IMR-90 (cell line): ENCODE results near the gene S100A1. TPM values are rescaled to one million over a fixed set of nuclear protein-coding genes. Genes with fewer than 3 reads are reported as not detected.

Experiments used
- ATAC-seq: fragments of 200-7000 bp; cut with Tn5 transposase; 2 replicates; pipeline ENCODE4 v1.9.1; 2020; ENCODE audit warnings: low read depth, mild to moderate bottlenecking, moderate library complexity
- BruUV-seq: library from RNA; stranded (reverse); fragments of 400-500 nt; replicated peaks from 2 replicates; lab custom pipeline; 2021; lab: Mats Ljungman, UMichigan
- CTCF ChIA-PET: fragments of 300-600 bp; formaldehyde crosslinking; extraction: SDS; loops from one replicate; lab custom pipeline; 2021; ENCODE audit warnings: antibody characterized with exemption; lab: Yijun Ruan, JAX
- POLR2A ChIA-PET: fragments of 300-600 bp; sonication (Branson Sonifier 250); formaldehyde crosslinking; loops from one replicate; lab custom pipeline; 2022; ENCODE audit warnings: antibody characterized with exemption; ENCODE audit not compliant: unreplicated experiment; lab: Charles Lee
- DNase-seq: peaks from one replicate; pipeline ENCODE4 v3.0.0; 2013
- H2AFZ ChIP-seq: replicated peaks from 2 replicates; pipeline ENCODE3; 2013; ENCODE audit warnings: low read length, mild to moderate bottlenecking; ENCODE audit not compliant: poor library complexity
- H2AK5ac ChIP-seq: 2 replicates; pipeline ENCODE4 v1.6.1; 2013; ENCODE audit warnings: low read depth, low read length, inconsistent platforms
- H2AK9ac ChIP-seq: replicated peaks from 2 replicates; pipeline ENCODE3; 2013; ENCODE audit warnings: mild to moderate bottlenecking, low read depth, low read length, moderate library complexity; ENCODE audit not compliant: poor library complexity
- H2BK120ac ChIP-seq: 2 replicates; pipeline ENCODE4 v1.6.1; 2013; ENCODE audit warnings: low read depth, low read length, inconsistent platforms
- H2BK15ac ChIP-seq: 3 replicates; pipeline ENCODE4 v1.6.1; 2013; ENCODE audit warnings: low read depth, low read length, inconsistent platforms
- H2BK20ac ChIP-seq: 2 replicates; pipeline ENCODE4 v1.6.1; 2013; ENCODE audit warnings: low read depth, mild to moderate bottlenecking, inconsistent platforms, low read length, moderate library complexity
- H2BK5ac ChIP-seq: 2 replicates; pipeline ENCODE4 v1.6.1; 2013; ENCODE audit warnings: mild to moderate bottlenecking, low read depth, low read length, inconsistent platforms; ENCODE audit not compliant: poor library complexity, severe bottlenecking
- H3K14ac ChIP-seq: replicated peaks from 2 replicates; pipeline ENCODE4 v1.6.1; 2013; ENCODE audit warnings: low read depth, low read length, inconsistent platforms
- H3K18ac ChIP-seq: 2 replicates; pipeline ENCODE4 v1.6.1; 2013; ENCODE audit warnings: low read depth, low read length, control low read depth
- H3K23ac ChIP-seq: 2 replicates; pipeline ENCODE4 v1.6.1; 2013; ENCODE audit warnings: low read depth, low read length, inconsistent platforms
- H3K27ac ChIP-seq: 2 replicates; pipeline ENCODE4 v1.5.1; 2013; ENCODE audit warnings: mild to moderate bottlenecking, control low read depth, low read length; ENCODE audit not compliant: insufficient read depth
- H3K27me3 ChIP-seq: 2 replicates; pipeline ENCODE4 v1.6.1; 2013; ENCODE audit warnings: low read length; ENCODE audit not compliant: control insufficient read depth, insufficient read depth
- H3K36me3 ChIP-seq: 2 replicates; pipeline ENCODE4 v1.6.1; 2013; ENCODE audit warnings: low read length, mixed read lengths; ENCODE audit not compliant: control insufficient read depth, insufficient read depth
- H3K4ac ChIP-seq: 2 replicates; pipeline ENCODE4 v1.6.1; 2013; ENCODE audit warnings: low read depth, low read length, inconsistent platforms
- H3K4me1 ChIP-seq: 2 replicates; pipeline ENCODE4 v1.6.1; 2013; ENCODE audit warnings: low read length, mixed read lengths; ENCODE audit not compliant: control insufficient read depth, insufficient read depth
- H3K4me2 ChIP-seq: 2 replicates; pipeline ENCODE4 v1.6.1; 2013; ENCODE audit warnings: low read depth, mild to moderate bottlenecking, control low read depth, low read length, moderate library complexity
- H3K4me3 ChIP-seq: 2 replicates; pipeline ENCODE4 v1.5.1; 2013; ENCODE audit warnings: low read depth, mild to moderate bottlenecking, control low read depth, low read length, moderate library complexity; ENCODE audit not compliant: insufficient read depth
- H3K56ac ChIP-seq: 2 replicates; pipeline ENCODE4 v1.6.1; 2013; ENCODE audit warnings: low read length, inconsistent platforms; ENCODE audit not compliant: insufficient read depth; ENCODE audit errors: extremely low read depth
- H3K79me1 ChIP-seq, 2 experiments: 2 replicates each; pipeline ENCODE4 v1.6.1; 2013; ENCODE audit warnings: low read length in 2 of 2, inconsistent platforms in 1 of 2, low read depth in 1 of 2
- H3K9ac ChIP-seq: 2 replicates; pipeline ENCODE4 v1.6.1; 2013; ENCODE audit warnings: low read depth, low read length, control low read depth
- H3K9me1 ChIP-seq: 2 replicates; pipeline ENCODE4 v1.6.1; 2013; ENCODE audit warnings: low read length, inconsistent platforms; ENCODE audit not compliant: insufficient read depth
- H3K9me3 ChIP-seq: 2 replicates; pipeline ENCODE4 v1.6.1; 2013; ENCODE audit warnings: low read length; ENCODE audit not compliant: control insufficient read depth, insufficient read depth
- H4K20me1 ChIP-seq: 2 replicates; pipeline ENCODE4 v1.6.1; 2013; ENCODE audit warnings: low read length, inconsistent platforms; ENCODE audit not compliant: insufficient read depth
- H4K5ac ChIP-seq: 2 replicates; pipeline ENCODE4 v1.6.1; 2013; ENCODE audit warnings: mild to moderate bottlenecking, low read depth, low read length, control low read depth
- H4K8ac ChIP-seq, 2 experiments: 2 replicates each; pipeline ENCODE4 v1.6.1; 2013; ENCODE audit warnings: low read depth in 2 of 2, low read length in 2 of 2, control low read depth in 1 of 2, inconsistent platforms in 1 of 2
- H4K91ac ChIP-seq: 2 replicates; pipeline ENCODE4 v1.6.1; 2013; ENCODE audit warnings: low read depth, low read length, inconsistent platforms; ENCODE audit not compliant: insufficient read depth
- BHLHE40 ChIP-seq: fragments of 150-350 bp; IDR thresholded peaks from 2 replicates; pipeline ENCODE4 v1.6.1; 2016; ENCODE audit warnings: mild to moderate bottlenecking, low read depth, low read length
- CHD1 ChIP-seq: IDR thresholded peaks from 2 replicates; pipeline ENCODE4 v1.6.1; 2012; ENCODE audit warnings: low read depth, low read length, improper control_type of control experiment
- CTCF ChIP-seq: conservative IDR thresholded peaks from 2 replicates; pipeline ENCODE4 v1.5.1; 2012; ENCODE audit warnings: mild to moderate bottlenecking, low read depth, low read length, improper control_type of control experiment
- ELK1 ChIP-seq: fragments of 150-350 bp; IDR thresholded peaks from 2 replicates; pipeline ENCODE4 v1.6.1; 2016; ENCODE audit warnings: low read depth, mild to moderate bottlenecking, low read length, moderate library complexity, borderline replicate concordance
- FOS ChIP-seq: fragments of 150-350 bp; IDR thresholded peaks from 2 replicates; pipeline ENCODE4 v1.6.1; 2016; ENCODE audit warnings: low read depth, low read length
- MAFK ChIP-seq: IDR thresholded peaks from 2 replicates; pipeline ENCODE4 v1.6.1; 2012; ENCODE audit warnings: low read depth, low read length, improper control_type of control experiment
- MAZ ChIP-seq: IDR thresholded peaks from 2 replicates; pipeline ENCODE4 v1.6.1; 2012; ENCODE audit warnings: low read depth, mild to moderate bottlenecking, low read length, improper control_type of control experiment, moderate library complexity, borderline replicate concordance
- MXI1 ChIP-seq: IDR thresholded peaks from 2 replicates; pipeline ENCODE4 v1.6.1; 2012; ENCODE audit warnings: low read depth, mild to moderate bottlenecking, low read length, moderate library complexity, borderline replicate concordance
- NFE2L2 ChIP-seq: fragments of 150-350 bp; IDR thresholded peaks from 2 replicates; pipeline ENCODE4 v1.6.1; 2016; ENCODE audit warnings: low read depth, mild to moderate bottlenecking, low read length
- POLR2A ChIP-seq: IDR thresholded peaks from 2 replicates; pipeline ENCODE4 v1.6.1; 2012; ENCODE audit warnings: mild to moderate bottlenecking, low read depth, low read length
- RAD21 ChIP-seq: IDR thresholded peaks from 2 replicates; pipeline ENCODE4 v1.6.1; 2012; ENCODE audit warnings: low read length, improper control_type of control experiment
- SMC3 ChIP-seq: fragments of 150-350 bp; IDR thresholded peaks from 2 replicates; pipeline ENCODE4 v1.6.1; 2016; ENCODE audit warnings: low read depth, mild to moderate bottlenecking, antibody characterized with exemption, low read length, moderate library complexity
- USF2 ChIP-seq: fragments of 150-350 bp; IDR thresholded peaks from 2 replicates; pipeline ENCODE4 v1.6.1; 2017; ENCODE audit warnings: mild to moderate bottlenecking, antibody characterized with exemption, low read length, low read depth
- WGBS, 2 experiments: methylation state at CpG; one replicate each; pipeline versions ENCODE4 v1.1.5 to v1.1.7; 2013; ENCODE audit warnings: missing lambda C conversion rate in 2 of 2; ENCODE audit not compliant: insufficient read length in 1 of 2; ENCODE audit errors: extremely low coverage in 2 of 2; 5-methylcytosine and 5-hydroxymethylcytosine counted together
- dilution Hi-C: fragments of 300-500 bp; cut with HindIII; formaldehyde crosslinking; loops from one replicate; pipeline ENCODE4 v1.14.3; 2018; ENCODE audit warnings: low sequenced_read_pairs; ENCODE audit not compliant: unreplicated experiment
- in situ Hi-C: fragments of 300-500 bp; cut with MboI; formaldehyde crosslinking; loops from 3 replicates; pipeline ENCODE4 v1.14.3; 2019; ENCODE audit warnings: low sequenced_read_pairs, inconsistent platforms, mixed read lengths
- intact Hi-C: fragments of 100-400 bp; cut with micrococcal nuclease; formaldehyde crosslinking; loops from 2 replicates; pipeline ENCODE4 v1.10.0; 2022
- polyA plus RNA-seq, 3 experiments: library from polyadenylated mRNA; depleted of rRNA; stranded (reverse); fragments of >200 nt; gene quantifications; 2 replicates each; pipeline ENCODE4 v1.2.3, GENCODE V29; 2012; ENCODE audit warnings: low replicate concordance in 1 of 3
- total RNA-seq: library from RNA; depleted of rRNA; stranded (reverse); fragments of >200 nt; gene quantifications from 2 replicates; pipeline ENCODE4 v1.2.3, GENCODE V29; 2012

The S100A1 gene
- total and polyA plus RNA-seq, 2 of the 4 experiments (the other 2 are of a cell fraction) = 0.18 to 0.29 TPM

GRCh38 chr1:153658400-153659174 is 30.4 kb downstream of the S100A1 start, which contains the start of gene SNAPIN:
Gene SNAPIN, plus strand, starts transcription at chr1:153658703. Its CDS starts 41 bp downstream, at chr1:153658744.
- Histone ChIP-seq H3K56ac (peak within 1 kb of the TSS; percentile 56), H2AK9ac (peak within 1 kb of the TSS; percentile 50), H3K4me1 (peaks cover 1% of the 10 kb centered on the region), H2BK5ac (peak within 1 kb of the TSS; percentile 89), H3K36me3 (peaks cover 25% of the 10 kb centered on the region), H2AK5ac (peak within 1 kb of the TSS; percentile 75; the same call in 1 of the 2 replicates), H4K91ac (peak within 1 kb of the TSS; percentile 63; the same call in 1 of the 2 replicates), H3K9me3 (no peaks in the 10 kb centered on the region), H3K4ac (peak within 1 kb of the TSS; percentile 74), H2BK15ac (no peak within 1 kb of the TSS), H3K27me3 (no peaks in the 10 kb centered on the region), H3K4me2 (peak within 1 kb of the TSS; percentile 83), H3K9me1 (no peaks in the 10 kb centered on the region; the same call in 1 of the 2 replicates), H3K4me3 (peak within 1 kb of the TSS; percentile 94), H4K5ac (peak within 1 kb of the TSS; percentile 92), H3K27ac (peak within 1 kb of the TSS; percentile 92), H2BK20ac (no peak within 1 kb of the TSS), H3K9ac (peak within 1 kb of the TSS; percentile 85), H3K79me1 (peaks cover 14 to 24% of the 10 kb centered on the region in 2 experiments; a peak in 3 of 4 replicates), H3K23ac (peak within 1 kb of the TSS; percentile 41), H2BK120ac (peak within 1 kb of the TSS; percentile 73), H3K18ac (no peak within 1 kb of the TSS), H4K8ac (peak within 1 kb of the TSS; percentile 79 to 94), H4K20me1 (no peaks in the 10 kb centered on the region), H3K14ac (peak within 1 kb of the TSS; percentile 77), H2AFZ (peak within 1 kb of the TSS; percentile 96)
- dilution Hi-C loops = no loop called here
- in situ Hi-C loops = no loop called here
- DNase-seq = peak; percentile 80
- intact Hi-C loops = loop anchor here (2.0 kb wide), 1 partner anchor 86 kb away; no protein-coding TSS in a partner anchor
- ChIA-PET CTCF (interaction anchor here (0.7 to 1.5 kb wide), 3 partner anchors 25 to 126 kb away, joined by 3 to 4 read pairs (median 3); partner anchors contain the start of gene CHTOP), POLR2A (no interaction called here)
- peak; percentile 99 for ATAC-seq
- WGBS, 2 experiments = 0% methylated on average over 22 of the region's 53 CpGs; no CpG with 5 or more reads in 1 of the 2 experiments
- BruUV-seq = TSS peak; percentile 64
- TF ChIP-seq NFE2L2 (no peak), BHLHE40 (no peak), SMC3 (no peak), RAD21 (no peak), POLR2A (peak; percentile 42; the same call in 1 of the 2 replicates), CTCF (peak; percentile 28; the same call in 1 of the 2 replicates), ELK1 (no peak), CHD1 (no peak), FOS (no peak), USF2 (no peak), MXI1 (peak; percentile 34; the same call in 1 of the 2 replicates), MAFK (no peak), MAZ (peak; percentile 90; the same call in 1 of the 2 replicates)
